NB4 (cell line): ENCODE results near the gene BATF.

ENCODE experiments used
- MYC ChIP-seq: IDR thresholded peaks from 2 replicates; pipeline ENCODE4 v1.6.1; 2011; ENCODE audit warnings: low read depth, low read length
- POLR2A ChIP-seq: IDR thresholded peaks from 2 replicates; pipeline ENCODE4 v1.6.1; 2011; ENCODE audit warnings: mild to moderate bottlenecking; ENCODE audit not compliant: insufficient read length; ENCODE audit errors: extremely low read depth
- TF ChIP-seq, protein P1 (sequence below): IDR thresholded peaks from one replicate; pipeline ENCODE4 v1.5.1; 2012; ENCODE audit warnings: low read depth, low read length

DNA sequence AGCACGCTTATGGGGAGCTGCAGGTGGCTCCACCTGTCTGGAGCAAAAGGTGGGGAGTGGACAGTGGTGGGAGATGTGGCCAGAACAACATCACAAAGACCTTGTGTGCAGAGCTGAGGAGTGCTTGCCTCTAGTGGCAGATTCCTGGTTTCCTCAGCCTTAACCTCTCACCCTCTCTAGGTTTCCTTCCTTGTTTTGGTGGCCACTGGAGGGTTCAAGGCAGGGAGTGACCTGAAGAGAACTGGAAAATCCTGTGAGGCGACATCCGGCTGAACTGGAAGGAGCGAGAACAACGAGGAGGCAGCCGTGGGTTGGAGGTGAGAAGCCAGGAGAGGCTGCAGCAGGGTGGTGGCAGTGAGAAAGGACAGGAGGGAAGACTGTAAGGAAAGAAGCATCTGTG, 49.8 kb downstream of the BATF start:
- TF ChIP-seq POLR2A (no peak), MYC (no peak)
- TF ChIP-seq, protein P1, sequence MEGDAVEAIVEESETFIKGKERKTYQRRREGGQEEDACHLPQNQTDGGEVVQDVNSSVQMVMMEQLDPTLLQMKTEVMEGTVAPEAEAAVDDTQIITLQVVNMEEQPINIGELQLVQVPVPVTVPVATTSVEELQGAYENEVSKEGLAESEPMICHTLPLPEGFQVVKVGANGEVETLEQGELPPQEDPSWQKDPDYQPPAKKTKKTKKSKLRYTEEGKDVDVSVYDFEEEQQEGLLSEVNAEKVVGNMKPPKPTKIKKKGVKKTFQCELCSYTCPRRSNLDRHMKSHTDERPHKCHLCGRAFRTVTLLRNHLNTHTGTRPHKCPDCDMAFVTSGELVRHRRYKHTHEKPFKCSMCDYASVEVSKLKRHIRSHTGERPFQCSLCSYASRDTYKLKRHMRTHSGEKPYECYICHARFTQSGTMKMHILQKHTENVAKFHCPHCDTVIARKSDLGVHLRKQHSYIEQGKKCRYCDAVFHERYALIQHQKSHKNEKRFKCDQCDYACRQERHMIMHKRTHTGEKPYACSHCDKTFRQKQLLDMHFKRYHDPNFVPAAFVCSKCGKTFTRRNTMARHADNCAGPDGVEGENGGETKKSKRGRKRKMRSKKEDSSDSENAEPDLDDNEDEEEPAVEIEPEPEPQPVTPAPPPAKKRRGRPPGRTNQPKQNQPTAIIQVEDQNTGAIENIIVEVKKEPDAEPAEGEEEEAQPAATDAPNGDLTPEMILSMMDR, result no peak
